A673 (cell line): Measurements from ENCODE around the gene GALNT10. TPM values are rescaled to one million over a fixed set of nuclear protein-coding genes. Genes with fewer than 3 reads are reported as not detected.
A peak's percentile ranks its signal among the peaks of the same experiment; 100 is the strongest.

ENCODE experiments used
- BruUV-seq: library from RNA; stranded (reverse); fragments of 400-500 nt; replicated peaks from 2 replicates; lab custom pipeline; 2021; lab: Mats Ljungman, UMichigan
- CTCF ChIA-PET: fragments of 300-600 bp; sonication (Branson Sonifier 250); formaldehyde crosslinking; loops from one replicate; lab custom pipeline; 2022; ENCODE audit warnings: antibody characterized with exemption; lab: Charles Lee
- POLR2A ChIA-PET: fragments of 300-600 bp; sonication (Branson Sonifier 250); formaldehyde crosslinking; loops from one replicate; lab custom pipeline; 2022; ENCODE audit warnings: antibody characterized with exemption; ENCODE audit not compliant: low non-redundant PET; lab: Charles Lee
- DNase-seq: peaks from one replicate; pipeline ENCODE4 v3.0.0-alpha.2; 2015; ENCODE audit warnings: low spot score
- H3K27ac ChIP-seq: fragments of 200-600 bp; sonication (generic); 2 replicates; pipeline ENCODE4 v1.5.1; 2016; ENCODE audit warnings: mixed run types, low read depth, mild to moderate bottlenecking, mixed read lengths, antibody characterized with exemption, low read length; ENCODE audit not compliant: poor library complexity, severe bottlenecking
- H3K27me3 ChIP-seq: fragments of 200-600 bp; sonication (generic); replicated peaks from 2 replicates; pipeline ENCODE4 v1.6.1; 2017; ENCODE audit warnings: mixed run types, low read depth, mild to moderate bottlenecking, mixed read lengths, antibody characterized with exemption, low read length; ENCODE audit not compliant: insufficient read depth, poor library complexity
- H3K36me3 ChIP-seq: fragments of 200-600 bp; sonication (generic); 2 replicates; pipeline ENCODE4 v1.6.1; 2016; ENCODE audit warnings: mixed run types, mild to moderate bottlenecking, mixed read lengths, antibody characterized with exemption, low read length; ENCODE audit not compliant: insufficient read depth, poor library complexity, severe bottlenecking
- H3K4me1 ChIP-seq: fragments of 200-600 bp; sonication (generic); 2 replicates; pipeline ENCODE4 v1.6.1; 2017; ENCODE audit warnings: mixed run types, mild to moderate bottlenecking, mixed read lengths, antibody characterized with exemption, low read length; ENCODE audit not compliant: insufficient read depth, poor library complexity, severe bottlenecking
- H3K4me3 ChIP-seq: fragments of 200-600 bp; sonication (generic); 2 replicates; pipeline ENCODE4 v1.5.1; 2016; ENCODE audit warnings: low read depth, mixed run types, mild to moderate bottlenecking, mixed read lengths, low read length; ENCODE audit not compliant: poor library complexity, severe bottlenecking
- H3K9me3 ChIP-seq: fragments of 200-600 bp; sonication (generic); 2 replicates; pipeline ENCODE4 v1.6.1; 2016; ENCODE audit warnings: mixed run types, low read depth, mild to moderate bottlenecking, mixed read lengths, antibody characterized with exemption, low read length; ENCODE audit not compliant: poor library complexity, severe bottlenecking
- CTCF ChIP-seq: fragments of 300-800, 200-600 bp; sonication (generic); conservative IDR thresholded peaks from 2 replicates; pipeline ENCODE4 v1.5.1; 2017; ENCODE audit warnings: low read depth, mild to moderate bottlenecking, antibody characterized with exemption, low read length, moderate library complexity, mixed read lengths
- EZH2 ChIP-seq: fragments of 200-600 bp; sonication (generic); IDR thresholded peaks from 2 replicates; pipeline ENCODE4 v1.6.1; 2017; ENCODE audit warnings: borderline replicate concordance, low read depth, mild to moderate bottlenecking, mixed read lengths, antibody characterized with exemption, low read length; ENCODE audit not compliant: poor library complexity, severe bottlenecking
- intact Hi-C: fragments of 100-400 bp; cut with micrococcal nuclease; formaldehyde crosslinking; loops from one replicate; pipeline ENCODE4 v1.10.0; 2022; ENCODE audit not compliant: unreplicated experiment
- total RNA-seq: library from RNA; stranded (reverse); gene quantifications from 2 replicates; pipeline ENCODE4 v1.2.3, GENCODE V29; 2021

Gene GALNT10
- total RNA-seq, 1 experiment from 2014 or later = 17.9 TPM

- Histone ChIP-seq H3K4me1 (no peaks in the 10 kb centered on the region), H3K9me3 (peaks cover 2% of the 10 kb centered on the region), H3K27ac (no peak overlapping the region), H3K4me3 (no peak overlapping the region), H3K27me3 (no peaks in the 10 kb centered on the region), H3K36me3 (no peaks in the 10 kb centered on the region)
- no TSS peak for BruUV-seq
- TF ChIP-seq EZH2 (no peak), CTCF (no peak)
- CTCF ChIA-PET = no interaction called here
- peak; percentile 36 for DNase-seq
- POLR2A ChIA-PET = no interaction called here
- intact Hi-C loops = no loop called here
Observed at GRCh38 chr5:154221371-154221896, 30.9 kb downstream of the GALNT10 start.

- intact Hi-C loops = no loop called here
- CTCF ChIA-PET = no interaction called here
- no peak overlapping the region for H3K27ac ChIP-seq
- BruUV-seq = no TSS peak
- H3K27me3 ChIP-seq = no peaks in the 10 kb centered on the region
- DNase-seq = no peak
- H3K4me1 ChIP-seq = no peaks in the 10 kb centered on the region
- H3K4me3 ChIP-seq = no peak overlapping the region
- peaks cover 12% of the 10 kb centered on the region for H3K9me3 ChIP-seq
- TF ChIP-seq CTCF = no peak
- TF ChIP-seq EZH2 = no peak
- POLR2A ChIA-PET = no interaction called here
- H3K36me3 ChIP-seq = no peaks in the 10 kb centered on the region
Observed at GRCh38 chr5:154222414-154222813, 31.9 kb downstream of the GALNT10 start.

- intact Hi-C loops = no loop called here
- no peaks in the 10 kb centered on the region for H3K4me1 ChIP-seq
- CTCF ChIA-PET = no interaction called here
Observed at GRCh38 chr5:154223320-154223719, 32.8 kb downstream of the GALNT10 start.

More at GRCh38 chr5:154223320-154223719, 32.8 kb downstream of the GALNT10 start:
- Histone ChIP-seq H3K27ac (no peak overlapping the region), H3K36me3 (no peaks in the 10 kb centered on the region), H3K4me3 (no peak overlapping the region), H3K9me3 (peaks cover 14% of the 10 kb centered on the region), H3K27me3 (no peaks in the 10 kb centered on the region)
- BruUV-seq = no TSS peak
- DNase-seq = no peak
- POLR2A ChIA-PET = no interaction called here
- TF ChIP-seq CTCF (no peak), EZH2 (no peak)
